HepG2 (cell line): ENCODE results near the gene KIAA1755. TPM values are rescaled to one million over a fixed set of nuclear protein-coding genes. Genes with fewer than 3 reads are reported as not detected.

Experiments used
- HMG20A ChIP-seq: IDR thresholded peaks from 2 replicates; pipeline ENCODE4 v1.6.1; 2016; ENCODE audit warnings: borderline replicate concordance
- MAX ChIP-seq: IDR thresholded peaks from 2 replicates; pipeline ENCODE4 v1.6.1; 2012; ENCODE audit warnings: inconsistent platforms
- MIXL1 ChIP-seq: IDR thresholded peaks from 2 replicates; pipeline ENCODE4 v1.6.1; 2016
- MXI1 ChIP-seq: IDR thresholded peaks from 3 replicates; pipeline ENCODE4 v1.6.1; 2012; ENCODE audit warnings: low read depth, low read length, inconsistent platforms, borderline replicate concordance
- NFIB ChIP-seq: sonication (generic); formaldehyde crosslinking; IDR thresholded peaks from 2 replicates; pipeline ENCODE4 v1.9.0; 2021; ENCODE audit warnings: missing genetic modification reagents, mild to moderate bottlenecking, borderline replicate concordance
- PLSCR1 ChIP-seq: sonication (generic); formaldehyde crosslinking; IDR thresholded peaks from 2 replicates; pipeline ENCODE4 v1.5.0; 2020; ENCODE audit warnings: missing genetic modification reagents, mild to moderate bottlenecking, borderline replicate concordance
- PRDM15 ChIP-seq: sonication (generic); formaldehyde crosslinking; IDR thresholded peaks from 2 replicates; pipeline ENCODE4 v1.4.0; 2020; ENCODE audit warnings: missing genetic modification reagents
- SOX6 ChIP-seq, 2 experiments: fragments of 450-650 bp in 1 of 2; sonication (generic) in 1 of 2; formaldehyde crosslinking in 1 of 2; IDR thresholded peaks; 2 replicates each; pipeline versions ENCODE4 v1.4.0 to v1.6.1; 2017 to 2020; ENCODE audit warnings: antibody characterized with exemption in 1 of 2, mild to moderate bottlenecking in 1 of 2, missing genetic modification reagents in 1 of 2
- SP2 ChIP-seq: sonication (generic); formaldehyde crosslinking; IDR thresholded peaks from 2 replicates; pipeline ENCODE4 v1.5.1; 2020; ENCODE audit warnings: mild to moderate bottlenecking, missing genetic modification reagents
- TEAD3 ChIP-seq: optimal IDR thresholded peaks from 2 replicates; pipeline ENCODE3; 2016; ENCODE audit warnings: borderline replicate concordance
- ZBTB26 ChIP-seq: IDR thresholded peaks from 2 replicates; pipeline ENCODE4 v1.6.1; 2016; ENCODE audit warnings: missing compliant biosample characterization, missing genetic modification reagents, borderline replicate concordance
- ZBTB8A ChIP-seq: sonication (generic); formaldehyde crosslinking; IDR thresholded peaks from 2 replicates; pipeline ENCODE4 v1.4.0; 2020; ENCODE audit warnings: mild to moderate bottlenecking, low read depth, missing genetic modification reagents, borderline replicate concordance
- ZFX ChIP-seq: sonication (generic); formaldehyde crosslinking; IDR thresholded peaks from 2 replicates; pipeline ENCODE4 v1.4.0; 2020; ENCODE audit warnings: mild to moderate bottlenecking, low read depth, missing genetic modification reagents, moderate library complexity
- ZFYVE20 ChIP-seq: sonication (generic); formaldehyde crosslinking; IDR thresholded peaks from 2 replicates; pipeline ENCODE4 v1.8.0; 2023; ENCODE audit warnings: low read depth, mild to moderate bottlenecking, moderate library complexity, missing genetic modification reagents, borderline replicate concordance
- ZMYM2 ChIP-seq: sonication (generic); formaldehyde crosslinking; IDR thresholded peaks from 2 replicates; pipeline ENCODE4 v1.8.0; 2022; ENCODE audit warnings: mild to moderate bottlenecking, missing genetic modification reagents
- ZNF124 ChIP-seq: sonication (generic); formaldehyde crosslinking; IDR thresholded peaks from 2 replicates; pipeline ENCODE4 v1.4.0; 2020; ENCODE audit warnings: missing genetic modification reagents
- ZNF232 ChIP-seq: sonication (generic); formaldehyde crosslinking; IDR thresholded peaks from 2 replicates; pipeline ENCODE4 v1.4.0; 2020; ENCODE audit warnings: missing genetic modification reagents, borderline replicate concordance
- ZNF788 ChIP-seq: sonication (generic); formaldehyde crosslinking; IDR thresholded peaks from 2 replicates; pipeline ENCODE4 v1.5.0; 2020; ENCODE audit warnings: mild to moderate bottlenecking, missing genetic modification reagents, borderline replicate concordance
- polyA plus RNA-seq, 8 experiments: library from polyadenylated mRNA; depleted of rRNA in 3 of 8; stranded (reverse) in 7 of 8; unstranded in 1 of 8; fragments of >200 nt; fragmentation: Illumina TruSeq in 4 of 8; extraction: Trizol in 4 of 8; gene quantifications; 2 replicates each; pipeline versions ENCODE4 v1.2.1 to v1.2.3, GENCODE V29; 2011 to 2016; ENCODE audit warnings: low read depth in 4 of 8, missing spikeins in 1 of 8, mixed read lengths in 1 of 8; ENCODE audit not compliant: insufficient read depth in 1 of 8
- total RNA-seq, 5 experiments: library from RNA; depleted of rRNA; stranded (reverse); fragments of >200 nt; fragmentation: Illumina TruSeq; extraction: Trizol; gene quantifications; 2 replicates each; pipeline ENCODE4 v1.2.3, GENCODE V29; 2016; ENCODE audit warnings: low read depth in 1 of 5
- TF ChIP-seq, protein P1 (sequence below): sonication (generic); formaldehyde crosslinking; IDR thresholded peaks from 2 replicates; pipeline ENCODE4 v1.5.1; 2020; ENCODE audit warnings: mild to moderate bottlenecking, moderate library complexity, missing genetic modification reagents
- TF ChIP-seq, protein P2 (sequence below), 2 experiments: fragments of 450-650 bp in 1 of 2; sonication (generic) in 1 of 2; formaldehyde crosslinking; IDR thresholded peaks; 2 replicates each; pipeline versions ENCODE4 v1.5.0 to v1.8.0; 2020 to 2022; ENCODE audit warnings: mild to moderate bottlenecking in 1 of 2, missing genetic modification reagents in 1 of 2

The KIAA1755 gene
- total and polyA plus RNA-seq, 2 of the 13 experiments (the other 11 are each of a cell fraction or from before 2014, with no cell fraction given) = 0.04 TPM; not detected in 1

DNA sequence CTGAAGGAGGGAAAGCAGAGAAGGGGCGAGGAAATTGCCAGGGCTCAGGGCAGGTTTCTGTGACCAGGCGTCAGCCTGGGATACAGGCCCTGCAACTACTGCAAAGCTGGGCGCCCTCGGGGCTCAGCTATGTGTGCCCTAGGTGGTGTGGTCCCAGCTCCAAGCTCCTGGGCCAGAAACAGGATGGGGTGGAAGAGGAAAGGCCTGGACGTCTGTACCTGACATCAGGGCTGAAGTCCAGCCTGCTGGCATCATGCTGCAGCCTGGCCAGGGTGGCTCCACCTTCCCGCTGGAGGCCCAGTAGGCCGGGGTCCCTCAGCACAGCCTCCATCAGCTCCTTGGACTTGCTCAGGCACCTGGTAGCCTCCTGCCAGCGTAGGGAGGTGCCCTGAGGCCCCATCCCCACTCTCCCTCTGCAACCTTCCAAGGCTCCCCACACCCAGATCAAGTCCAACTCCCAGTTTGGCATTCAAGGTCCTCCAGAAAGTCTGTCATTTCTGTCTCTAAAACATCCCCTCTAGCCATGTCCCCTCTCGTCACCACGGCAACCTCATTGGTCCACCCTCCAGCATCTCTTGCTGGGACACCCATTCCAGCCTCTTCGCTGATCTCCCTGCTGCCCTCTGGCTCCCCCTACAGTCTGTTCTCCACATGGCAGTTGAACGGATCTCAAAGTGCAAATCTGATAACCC, 38.2 kb downstream of the KIAA1755 start (continued):
- TF ChIP-seq PLSCR1 (no peak), MIXL1 (CRISPR knock-in tag) (peak; percentile 33; the same call in 1 of the 2 replicates), SOX6 (IDR thresholded peaks at IDR 0.05) (no peak), SOX6 (CRISPR knock-in tag; IDR thresholded peaks at IDR 0.05) (peak; percentile 24; the same call in 1 of the 2 replicates), TEAD3 (CRISPR knock-in tag) (peak; percentile 59), ZNF788 (CRISPR knock-in tag) (no peak), ZNF124 (CRISPR knock-in tag) (peak; percentile 59; the same call in 1 of the 2 replicates), NFIB (CRISPR knock-in tag) (no peak), ZBTB26 (CRISPR knock-in tag) (peak; percentile 52; the same call in 1 of the 2 replicates), ZMYM2 (no peak), ZFX (CRISPR knock-in tag) (0 out of 2 replicates have a peak, but pooled peaks have one; percentile 25), ZFYVE20 (no peak), HMG20A (no peak), MXI1 (peak; percentile 46; the same call in 2 of the 3 replicates), ZBTB8A (no peak), PRDM15 (no peak), SP2 (no peak), MAX (no peak; the same call in 1 of the 2 replicates), ZNF232 (CRISPR knock-in tag) (no peak)
- TF ChIP-seq, protein P1, sequence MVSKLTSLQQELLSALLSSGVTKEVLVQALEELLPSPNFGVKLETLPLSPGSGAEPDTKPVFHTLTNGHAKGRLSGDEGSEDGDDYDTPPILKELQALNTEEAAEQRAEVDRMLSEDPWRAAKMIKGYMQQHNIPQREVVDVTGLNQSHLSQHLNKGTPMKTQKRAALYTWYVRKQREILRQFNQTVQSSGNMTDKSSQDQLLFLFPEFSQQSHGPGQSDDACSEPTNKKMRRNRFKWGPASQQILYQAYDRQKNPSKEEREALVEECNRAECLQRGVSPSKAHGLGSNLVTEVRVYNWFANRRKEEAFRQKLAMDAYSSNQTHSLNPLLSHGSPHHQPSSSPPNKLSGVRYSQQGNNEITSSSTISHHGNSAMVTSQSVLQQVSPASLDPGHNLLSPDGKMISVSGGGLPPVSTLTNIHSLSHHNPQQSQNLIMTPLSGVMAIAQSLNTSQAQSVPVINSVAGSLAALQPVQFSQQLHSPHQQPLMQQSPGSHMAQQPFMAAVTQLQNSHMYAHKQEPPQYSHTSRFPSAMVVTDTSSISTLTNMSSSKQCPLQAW (CRISPR knock-in tag) = peak; percentile 49; the same call in 1 of the 2 replicates
- TF ChIP-seq, protein P2, sequence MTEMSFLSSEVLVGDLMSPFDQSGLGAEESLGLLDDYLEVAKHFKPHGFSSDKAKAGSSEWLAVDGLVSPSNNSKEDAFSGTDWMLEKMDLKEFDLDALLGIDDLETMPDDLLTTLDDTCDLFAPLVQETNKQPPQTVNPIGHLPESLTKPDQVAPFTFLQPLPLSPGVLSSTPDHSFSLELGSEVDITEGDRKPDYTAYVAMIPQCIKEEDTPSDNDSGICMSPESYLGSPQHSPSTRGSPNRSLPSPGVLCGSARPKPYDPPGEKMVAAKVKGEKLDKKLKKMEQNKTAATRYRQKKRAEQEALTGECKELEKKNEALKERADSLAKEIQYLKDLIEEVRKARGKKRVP (CRISPR knock-in tag; IDR thresholded peaks at IDR 0.05) = no peak
